ENCODE data around the gene CALCR.

CALCR gene

GRCh38 chr7:93453262-93453661 is 121.3 kb downstream of the CALCR start:
- Histone ChIP-seq H3K4me1 (ENCODE audit: control insufficient read depth in 1 of 2, insufficient read depth in 1 of 2, low read depth in 1 of 2, low read length in 1 of 2) (no peaks in the 10 kb centered on the region), H3K27ac (no peak overlapping the region), H3K9me3 (no peaks in the 10 kb centered on the region), H3K4me3 (ENCODE audit: low read depth in 1 of 2, low read length in 1 of 2) (no peak overlapping the region), H3K27me3 (no peaks in the 10 kb centered on the region), H3K36me3 (no peaks in the 10 kb centered on the region)
- no peak for TF ChIP-seq CTCF (IDR thresholded peaks at IDR 0.05)

DNA sequence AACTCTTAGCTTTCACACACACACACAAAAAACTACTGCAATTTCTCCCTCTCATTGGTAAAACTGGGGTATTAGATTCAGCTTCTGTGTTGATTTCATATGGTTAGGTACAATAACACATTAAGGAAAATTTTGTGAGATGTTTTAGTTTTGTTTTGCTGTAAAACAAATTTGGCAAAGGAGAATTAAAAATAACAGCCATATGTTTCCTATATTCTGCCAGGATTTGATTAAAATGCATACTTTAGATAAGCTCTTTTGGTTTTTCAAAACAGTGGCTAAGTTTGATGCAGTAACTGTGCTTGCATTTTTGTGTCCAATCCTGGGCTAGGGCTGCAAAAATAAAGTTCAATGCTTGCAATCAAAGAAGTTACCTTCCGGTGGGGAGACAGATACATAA is 126.3 kb downstream of the CALCR start:
- TF ChIP-seq CTCF (IDR thresholded peaks at IDR 0.05) = no peak
- no peak overlapping the region for H3K4me3 ChIP-seq (ENCODE audit: low read depth in 1 of 2, low read length in 1 of 2)
- H3K36me3 ChIP-seq = no peaks in the 10 kb centered on the region
- H3K4me1 ChIP-seq (ENCODE audit: control insufficient read depth in 1 of 2, insufficient read depth in 1 of 2, low read depth in 1 of 2, low read length in 1 of 2) = no peaks in the 10 kb centered on the region
- H3K9me3 ChIP-seq = no peaks in the 10 kb centered on the region
- H3K27ac ChIP-seq = no peak overlapping the region
- no peaks in the 10 kb centered on the region for H3K27me3 ChIP-seq

- Histone ChIP-seq H3K27me3 (no peaks in the 10 kb centered on the region), H3K4me3 (ENCODE audit: low read depth in 1 of 2, low read length in 1 of 2) (no peak overlapping the region), H3K36me3 (no peaks in the 10 kb centered on the region), H3K4me1 (ENCODE audit: control insufficient read depth in 1 of 2, insufficient read depth in 1 of 2, low read depth in 1 of 2, low read length in 1 of 2) (no peaks in the 10 kb centered on the region), H3K27ac (no peak overlapping the region), H3K9me3 (no peaks in the 10 kb centered on the region)
- no peak for TF ChIP-seq CTCF (IDR thresholded peaks at IDR 0.05)
Observed at GRCh38 chr7:93447509-93447908, 127.0 kb downstream of the CALCR start.

GRCh38 chr7:93442478-93443224 is 131.9 kb downstream of the CALCR start:
- Histone ChIP-seq H3K27ac (no peak overlapping the region), H3K27me3 (no peaks in the 10 kb centered on the region), H3K4me3 (ENCODE audit: low read depth in 1 of 2, low read length in 1 of 2) (no peak overlapping the region), H3K36me3 (no peaks in the 10 kb centered on the region), H3K9me3 (no peaks in the 10 kb centered on the region), H3K4me1 (ENCODE audit: control insufficient read depth in 1 of 2, insufficient read depth in 1 of 2, low read depth in 1 of 2, low read length in 1 of 2) (no peaks in the 10 kb centered on the region)
- TF ChIP-seq CTCF (IDR thresholded peaks at IDR 0.05) = no peak

DNA sequence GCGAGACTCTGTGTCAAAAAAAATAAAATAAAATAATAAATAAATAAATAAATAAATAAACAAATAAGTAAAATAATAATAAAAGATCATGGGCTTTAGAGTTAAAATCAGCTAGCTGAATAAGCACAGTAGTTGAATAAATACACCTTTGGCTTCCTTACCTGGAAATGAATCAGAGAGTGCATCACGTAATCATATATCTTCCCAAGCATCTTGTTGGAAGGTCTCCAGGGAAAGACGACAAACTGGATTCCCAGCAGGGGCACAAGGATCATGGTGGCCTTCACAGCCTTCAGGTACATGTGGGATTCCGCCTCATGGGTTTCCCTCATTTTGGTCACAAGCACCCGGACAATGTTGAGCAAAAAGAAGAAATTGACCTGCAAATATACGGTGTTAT is 138.7 kb downstream of the CALCR start:
- no peak for TF ChIP-seq CTCF (IDR thresholded peaks at IDR 0.05)
- no peak overlapping the region for H3K4me3 ChIP-seq (ENCODE audit: low read depth in 1 of 2, low read length in 1 of 2)
- H3K36me3 ChIP-seq = no peaks in the 10 kb centered on the region
- no peaks in the 10 kb centered on the region for H3K4me1 ChIP-seq (ENCODE audit: control insufficient read depth in 1 of 2, insufficient read depth in 1 of 2, low read depth in 1 of 2, low read length in 1 of 2)
- no peaks in the 10 kb centered on the region for H3K27me3 ChIP-seq
- no peak overlapping the region for H3K27ac ChIP-seq
- H3K9me3 ChIP-seq = no peaks in the 10 kb centered on the region
